SK-N-SH treated with all-trans-retinoic acid at 6 μM for 48 hours (cell line): ENCODE data around the gene PDGFD.

ENCODE experiments used
- ARNTL ChIP-seq: fragments of 450-650 bp; formaldehyde crosslinking; IDR thresholded peaks from 2 replicates; pipeline ENCODE4 v1.5.0; 2020; ENCODE audit warnings: low read depth, mild to moderate bottlenecking, moderate library complexity, borderline replicate concordance
- BACH2 ChIP-seq: fragments of 250-450 bp; sonication (Bioruptor Pico); IDR thresholded peaks from 2 replicates; pipeline ENCODE4 v1.9.0; 2021; ENCODE audit warnings: mild to moderate bottlenecking, borderline replicate concordance
- ESRRG ChIP-seq: fragments of 250-450 bp; sonication (Bioruptor Pico); IDR thresholded peaks from 2 replicates; pipeline ENCODE4 v1.6.1; 2021; ENCODE audit warnings: mild to moderate bottlenecking
- SNAI2 ChIP-seq: fragments of 250-450 bp; sonication (Bioruptor Pico); IDR thresholded peaks from 2 replicates; pipeline ENCODE4 v1.5.0; 2020; ENCODE audit warnings: mild to moderate bottlenecking, moderate library complexity
- TSHZ2 ChIP-seq: fragments of 250-450 bp; sonication (Bioruptor Pico); IDR thresholded peaks from 2 replicates; pipeline ENCODE4 v1.5.0; 2020; ENCODE audit warnings: mild to moderate bottlenecking, moderate library complexity
- ZNF70 ChIP-seq: fragments of 450-650 bp; formaldehyde crosslinking; IDR thresholded peaks from 2 replicates; pipeline ENCODE4 v1.5.0; 2020; ENCODE audit warnings: mild to moderate bottlenecking, moderate library complexity
- TF ChIP-seq, protein P1 (sequence below): fragments of 250-450 bp; sonication (Bioruptor Pico); IDR thresholded peaks from 2 replicates; pipeline ENCODE4 v1.5.1; 2021; ENCODE audit warnings: mild to moderate bottlenecking, moderate library complexity

GRCh38 chr11:103978616-103979595, 185.0 kb downstream of the PDGFD start:
- TF ChIP-seq SNAI2 (CRISPR knock-in tag) (no peak), TSHZ2 (CRISPR knock-in tag) (no peak), BACH2 (CRISPR knock-in tag) (no peak), ARNTL (CRISPR knock-in tag) (no peak), ZNF70 (CRISPR knock-in tag) (no peak), ESRRG (CRISPR knock-in tag) (no peak)
- TF ChIP-seq, protein P1, sequence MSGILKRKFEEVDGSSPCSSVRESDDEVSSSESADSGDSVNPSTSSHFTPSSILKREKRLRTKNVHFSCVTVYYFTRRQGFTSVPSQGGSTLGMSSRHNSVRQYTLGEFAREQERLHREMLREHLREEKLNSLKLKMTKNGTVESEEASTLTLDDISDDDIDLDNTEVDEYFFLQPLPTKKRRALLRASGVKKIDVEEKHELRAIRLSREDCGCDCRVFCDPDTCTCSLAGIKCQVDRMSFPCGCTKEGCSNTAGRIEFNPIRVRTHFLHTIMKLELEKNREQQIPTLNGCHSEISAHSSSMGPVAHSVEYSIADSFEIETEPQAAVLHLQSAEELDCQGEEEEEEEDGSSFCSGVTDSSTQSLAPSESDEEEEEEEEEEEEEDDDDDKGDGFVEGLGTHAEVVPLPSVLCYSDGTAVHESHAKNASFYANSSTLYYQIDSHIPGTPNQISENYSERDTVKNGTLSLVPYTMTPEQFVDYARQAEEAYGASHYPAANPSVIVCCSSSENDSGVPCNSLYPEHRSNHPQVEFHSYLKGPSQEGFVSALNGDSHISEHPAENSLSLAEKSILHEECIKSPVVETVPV, result no peak
